Raji (cell line): ENCODE results near the gene TACR1.

Source experiments
- POLR2A ChIP-seq: IDR thresholded peaks from 2 replicates; pipeline ENCODE4 v1.6.1; 2011; ENCODE audit warnings: low read depth, low read length, control low read depth; ENCODE audit not compliant: insufficient read depth

The TACR1 gene

GRCh38 chr2:75133621-75134570 is 65.4 kb downstream of the TACR1 start:
- no peak for TF ChIP-seq POLR2A

- TF ChIP-seq POLR2A = no peak
Measured at GRCh38 chr2:75130171-75130570, 69.1 kb downstream of the TACR1 start.

GRCh38 chr2:75123876-75124275 is 75.4 kb downstream of the TACR1 start:
- no peak for TF ChIP-seq POLR2A

- TF ChIP-seq POLR2A = no peak
Measured at GRCh38 chr2:75113231-75113869, 86.0 kb downstream of the TACR1 start.

GRCh38 chr2:75108937-75109482 is 90.3 kb downstream of the TACR1 start:
- no peak for TF ChIP-seq POLR2A

- TF ChIP-seq POLR2A = no peak
Measured at GRCh38 chr2:75102011-75102410, 97.3 kb downstream of the TACR1 start.

DNA sequence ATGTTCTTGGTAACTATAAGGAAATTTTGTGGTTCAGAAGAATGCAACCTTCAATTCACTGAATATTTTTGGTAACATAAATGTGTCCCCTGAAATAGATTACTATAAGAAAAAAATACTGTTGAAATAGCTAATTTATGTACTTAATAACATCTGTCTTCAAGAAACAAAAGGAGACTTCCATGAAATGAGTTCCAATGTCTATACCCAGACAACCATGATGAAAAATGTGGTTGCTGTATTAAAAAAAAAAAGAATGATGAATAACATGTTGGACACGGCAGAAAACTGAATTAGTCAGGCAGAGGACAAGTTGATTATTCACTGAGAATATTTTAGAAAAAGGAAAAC is 98.5 kb downstream of the TACR1 start:
- no peak for TF ChIP-seq POLR2A

GRCh38 chr2:75100011-75100800 is 99.1 kb downstream of the TACR1 start:
- TF ChIP-seq POLR2A = no peak

GRCh38 chr2:75099521-75099922 is 99.8 kb downstream of the TACR1 start:
- TF ChIP-seq POLR2A = no peak

- TF ChIP-seq POLR2A = no peak
Measured at GRCh38 chr2:75098856-75099255, 100.5 kb downstream of the TACR1 start.

GRCh38 chr2:75097831-75098230 is 101.5 kb downstream of the TACR1 start:
- TF ChIP-seq POLR2A = no peak

- TF ChIP-seq POLR2A = no peak
Measured at GRCh38 chr2:75094405-75094804, 104.9 kb downstream of the TACR1 start.

DNA sequence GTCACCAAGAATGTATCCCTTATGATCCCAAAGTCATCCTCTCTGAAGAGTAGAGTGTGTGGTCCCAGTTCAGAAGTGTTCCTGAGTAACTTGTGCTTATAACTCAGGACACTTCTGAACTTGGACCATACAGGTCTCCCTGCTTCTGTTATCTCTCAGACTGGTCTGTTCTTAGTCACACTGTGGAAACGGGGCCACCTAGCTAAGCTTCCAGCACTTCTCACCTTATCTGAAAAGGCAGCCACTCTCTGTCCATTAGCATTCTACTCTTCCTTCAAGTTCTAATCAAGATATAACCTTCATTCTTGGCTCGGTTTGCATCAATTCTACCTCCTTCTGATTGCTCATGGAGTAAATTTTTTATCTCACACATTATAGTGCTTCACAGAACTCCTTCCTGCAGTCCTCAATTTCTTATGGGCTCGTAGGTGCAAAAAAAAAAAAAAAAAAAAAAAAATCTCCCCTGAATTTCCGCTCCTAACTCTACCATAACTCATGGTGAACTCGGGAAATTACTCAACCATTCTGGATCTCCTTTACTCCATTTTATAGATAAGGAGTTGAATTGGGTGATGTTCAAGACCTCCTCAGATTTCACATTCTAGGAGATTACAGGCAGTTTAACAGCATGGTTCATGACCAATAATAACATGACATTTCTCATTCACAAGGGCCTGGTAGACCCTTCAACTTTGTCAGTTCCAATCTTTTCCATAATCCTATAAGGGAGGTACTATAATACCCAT is 108.4 kb downstream of the TACR1 start:
- no peak for TF ChIP-seq POLR2A

DNA sequence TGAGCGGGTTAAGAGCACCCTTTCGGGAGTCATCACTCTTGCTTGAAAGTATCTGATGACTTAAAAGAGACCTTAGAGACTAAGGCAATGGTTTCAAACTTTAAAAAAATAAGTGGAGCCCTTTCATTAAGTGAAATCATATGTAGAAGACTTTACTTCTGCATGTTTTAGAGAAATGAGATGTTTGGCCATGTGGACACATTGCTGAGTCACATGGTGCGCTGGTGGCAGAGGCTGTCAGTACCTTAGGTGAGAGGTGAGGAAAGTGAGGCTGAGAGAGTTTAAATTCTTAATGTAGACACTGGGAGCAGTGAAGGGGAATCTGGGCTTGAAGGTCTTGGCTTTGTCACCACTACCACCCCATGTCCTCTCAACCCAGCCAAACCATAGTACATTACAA is 109.8 kb downstream of the TACR1 start:
- TF ChIP-seq POLR2A = no peak

DNA sequence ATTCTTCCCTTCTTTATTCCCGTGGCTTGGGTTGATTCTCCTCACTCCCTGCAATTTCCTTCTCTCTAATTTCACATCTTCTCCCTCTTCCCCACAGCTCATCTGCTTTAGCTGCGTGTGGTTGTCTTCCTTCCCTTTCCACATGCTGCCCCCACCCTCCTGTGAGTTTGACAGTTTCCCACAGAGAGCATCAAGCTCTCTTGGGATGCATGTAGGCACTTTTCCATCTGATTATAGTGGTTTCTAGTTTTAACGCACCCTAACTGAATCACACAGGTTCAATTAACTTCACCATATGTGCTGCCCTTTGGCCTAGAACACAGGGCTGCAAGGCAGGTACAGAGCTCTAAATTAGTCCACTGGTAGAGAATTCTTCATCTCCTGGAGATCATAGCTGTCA is 110.5 kb downstream of the TACR1 start:
- TF ChIP-seq POLR2A = no peak
